K562 (cell line): ENCODE results near the gene UCKL1. TPM values are rescaled to one million over a fixed set of nuclear protein-coding genes. Genes with fewer than 3 reads are reported as not detected.
A peak's percentile ranks its signal among the peaks of the same experiment; 100 is the strongest.

ENCODE experiments used
- ATAC-seq: fragments of 200-7000 bp; cut with Tn5 transposase; 3 replicates; pipeline ENCODE4 v1.9.1; 2020; ENCODE audit warnings: moderate library complexity
- BruUV-seq: library from RNA; stranded (reverse); fragments of 400-500 nt; replicated peaks from 2 replicates; lab custom pipeline; 2021; lab: Mats Ljungman, UMichigan
- CTCF ChIA-PET: fragments of 300-600 bp; formaldehyde crosslinking; extraction: SDS; loops from one replicate; lab custom pipeline; 2021; ENCODE audit warnings: low intra/inter-chr PET ratio; lab: Yijun Ruan, JAX
- POLR2A ChIA-PET: fragments of 300-600, 350-650 bp; sonication (Branson Sonifier 250); formaldehyde crosslinking; extraction: SDS; loops from one replicate; lab custom pipeline; 2021; ENCODE audit warnings: antibody characterized with exemption, inconsistent platforms; lab: Yijun Ruan, JAX
- DNase-seq, 4 experiments: peaks; one replicate each; pipeline versions ENCODE4 v3.0.0 to v3.0.0-alpha.2; 2011 to 2018; ENCODE audit warnings: low spot score in 3 of 4, mixed read lengths in 3 of 4; ENCODE audit errors: extremely low read depth in 1 of 4
- FAIRE-seq: peaks from 2 replicates; lab custom pipeline; 2011; peaks lifted over from hg19 to GRCh38; lab: Jason Lieb, UNC
- H2AFZ ChIP-seq: 2 replicates; pipeline ENCODE4 v1.6.0; 2011; ENCODE audit warnings: low read depth, low read length, control low read depth, inconsistent platforms
- H3K27ac ChIP-seq: fragments of 200-600 bp; 3 replicates; pipeline ENCODE4 v1.8.0; 2011; ENCODE audit warnings: low read depth, mild to moderate bottlenecking, control low read depth, inconsistent platforms, low read length, moderate library complexity, mixed read lengths; ENCODE audit errors: extremely low read depth
- H3K27me3 ChIP-seq, 2 experiments: fragments of 300-600 bp in 1 of 2; 2 replicates in 1 of 2; 3 replicates in 1 of 2; pipeline versions ENCODE4 v1.6.0 to v1.8.0; 2011; ENCODE audit warnings: inconsistent platforms in 2 of 2, low read length in 2 of 2, mild to moderate bottlenecking in 1 of 2, mixed read lengths in 1 of 2, moderate library complexity in 1 of 2; ENCODE audit not compliant: control insufficient read depth in 2 of 2, insufficient read depth in 2 of 2
- H3K36me3 ChIP-seq: fragments of 300-600 bp; 3 replicates; pipeline ENCODE4 v1.8.0; 2011; ENCODE audit warnings: mild to moderate bottlenecking, low read length, inconsistent platforms; ENCODE audit not compliant: control insufficient read depth, insufficient read depth
- H3K4me1 ChIP-seq, 2 experiments: fragments of 200-600 bp in 1 of 2; replicated peaks in 1 of 2; 2 replicates in 1 of 2; 3 replicates in 1 of 2; pipeline versions ENCODE4 v1.5.1 to v1.8.0; 2011; ENCODE audit warnings: inconsistent platforms in 2 of 2, low read length in 2 of 2, mild to moderate bottlenecking in 1 of 2, mixed read lengths in 1 of 2, moderate library complexity in 1 of 2; ENCODE audit not compliant: control insufficient read depth in 2 of 2, insufficient read depth in 2 of 2
- H3K4me2 ChIP-seq: 2 replicates; pipeline ENCODE4 v1.6.1; 2011; ENCODE audit warnings: low read length, control low read depth, inconsistent platforms, mixed read lengths; ENCODE audit not compliant: insufficient read depth
- H3K4me3 ChIP-seq: fragments of 200-600 bp; sonication (generic), shearing (Covaris generic); 2 replicates; pipeline ENCODE4 v1.5.1; 2016; ENCODE audit warnings: control low read depth, inconsistent platforms
- H3K79me2 ChIP-seq: fragments of 200-600 bp; 3 replicates; pipeline ENCODE4 v1.8.0; 2011; ENCODE audit warnings: low read length, inconsistent platforms; ENCODE audit not compliant: control insufficient read depth, insufficient read depth
- H3K9ac ChIP-seq, 2 experiments: 2 replicates each; pipeline versions ENCODE4 v1.6.0 to v1.6.1; 2011; ENCODE audit warnings: low read depth in 2 of 2, low read length in 2 of 2, control low read depth in 1 of 2, inconsistent platforms in 1 of 2, mild to moderate bottlenecking in 1 of 2, mixed read lengths in 1 of 2; ENCODE audit not compliant: insufficient read depth in 1 of 2
- H3K9me1 ChIP-seq: one replicate; pipeline ENCODE4 v1.6.0; 2011; ENCODE audit warnings: inconsistent platforms, mild to moderate bottlenecking, low read length, moderate library complexity; ENCODE audit not compliant: control insufficient read depth, insufficient read depth
- H3K9me3 ChIP-seq: replicated peaks from 2 replicates; pipeline ENCODE4 v1.5.1; 2011; ENCODE audit warnings: low read depth, low read length, inconsistent platforms; ENCODE audit not compliant: control insufficient read depth, insufficient read depth
- H4K20me1 ChIP-seq: replicated peaks from 2 replicates; pipeline ENCODE4 v1.6.1; 2011; ENCODE audit warnings: low read length, inconsistent platforms, mixed read lengths; ENCODE audit not compliant: control insufficient read depth, insufficient read depth
- DNMT1 ChIP-seq: fragments of 450-650 bp; IDR thresholded peaks from 2 replicates; pipeline ENCODE4 v1.6.1; 2016; ENCODE audit warnings: antibody characterized with exemption, mild to moderate bottlenecking
- EWSR1 ChIP-seq: fragments of 450-650 bp; IDR thresholded peaks from 2 replicates; pipeline ENCODE4 v1.6.1; 2018; ENCODE audit warnings: borderline replicate concordance, mild to moderate bottlenecking, low read depth, moderate library complexity; ENCODE audit not compliant: partially characterized antibody
- MBD1 ChIP-seq: fragments of 250-450 bp; sonication (Bioruptor Pico); IDR thresholded peaks from 2 replicates; pipeline ENCODE4 v1.8.0; 2022; ENCODE audit warnings: inconsistent platforms
- NFYB ChIP-seq: IDR thresholded peaks from 2 replicates; pipeline ENCODE4 v1.6.1; 2011; ENCODE audit warnings: mild to moderate bottlenecking, moderate library complexity; ENCODE audit not compliant: insufficient read length; ENCODE audit errors: extremely low read depth
- ZNF740 ChIP-seq, 3 experiments: fragments of 200-800 bp in 1 of 3; sonication (Bioruptor generic) in 1 of 3; sonication (generic) in 1 of 3; formaldehyde crosslinking in 1 of 3; IDR thresholded peaks; 2 replicates each; pipeline versions ENCODE4 v1.6.1 to v1.8.0; 2016 to 2022; ENCODE audit warnings: mild to moderate bottlenecking in 2 of 3, missing compliant biosample characterization in 2 of 3, missing genetic modification characterization in 2 of 3, missing genetic modification reagents in 1 of 3
- WGBS: fragments of 100-300 bp; shearing (Covaris generic); methylation state at CpG from one replicate; pipeline ENCODE4 v1.1.6; 2016; ENCODE audit warnings: low coverage, mixed read lengths; ENCODE audit not compliant: insufficient coverage; ENCODE audit errors: missing lambda C conversion rate; 5-methylcytosine and 5-hydroxymethylcytosine counted together
- in situ Hi-C: fragments of 300-500 bp; cut with MboI; formaldehyde crosslinking; loops from 4 replicates; pipeline ENCODE4 v1.15.0; 2018; ENCODE audit warnings: inconsistent platforms, mixed read lengths
- intact Hi-C: fragments of 100-400 bp; cut with micrococcal nuclease; formaldehyde crosslinking; loops from 2 replicates; pipeline ENCODE4 v1.14.2; 2022
- polyA plus RNA-seq, 8 experiments: library from polyadenylated mRNA; depleted of rRNA in 4 of 8; stranded (reverse) in 5 of 8; unstranded in 3 of 8; fragments of >200 nt; fragmentation: Nextera tagmentation in 2 of 8; fragmentation: Illumina TruSeq in 1 of 8; extraction: Ambion mirVana in 2 of 8; extraction: Trizol in 1 of 8; gene quantifications; 2 replicates each; pipeline versions ENCODE4 v1.2.1 to v1.2.3, GENCODE V29; 2011 to 2014; ENCODE audit warnings: inconsistent platforms in 1 of 8, missing spikeins in 1 of 8
- total RNA-seq, 7 experiments: library from RNA; depleted of rRNA in 6 of 7; stranded (reverse); fragments of >200 nt in 6 of 7; fragmentation: Illumina TruSeq in 2 of 7; extraction: Trizol in 2 of 7; gene quantifications; 2 replicates each; pipeline versions ENCODE4 v1.2.1 to v1.2.3, GENCODE V29; 2011 to 2021; ENCODE audit warnings: low replicate concordance in 1 of 7

The UCKL1 gene
- total and polyA plus RNA-seq, 9 of the 15 experiments (the other 6 are each of a cell fraction or from before 2014, with no cell fraction given) = 3.1 to 52.8 (median 24.2) TPM

- intact Hi-C loops (no loop called here), in situ Hi-C loops (no loop called here)
- H3K9ac ChIP-seq = no peak overlapping the region
- ChIA-PET CTCF (no interaction called here), POLR2A (interaction anchor here (1.0 kb wide), 1 partner anchor 14 kb away, joined by 3 read pairs; no protein-coding TSS in a partner anchor)
- H3K4me3 ChIP-seq = no peak overlapping the region
- H3K79me2 ChIP-seq = peaks cover 7% of the 10 kb centered on the region
- H3K9me3 ChIP-seq = no peaks in the 10 kb centered on the region; the same call in 1 of the 2 replicates
- TF ChIP-seq NFYB (no peak), MBD1 (CRISPR knock-in tag) (no peak), DNMT1 (no peak), ZNF740 (CRISPR knock-in tag; IDR thresholded peaks at IDR 0.05) (no peak), ZNF740 (tag; IDR thresholded peaks at IDR 0.05) (no peak), EWSR1 (no peak)
- peaks cover 4 to 54% of the 10 kb centered on the region in 2 experiments; a peak in 3 of 5 replicates for H3K4me1 ChIP-seq
- no TSS peak for BruUV-seq
- no peak overlapping the region for H3K4me2 ChIP-seq
- no peak overlapping the region for H2AFZ ChIP-seq
- 93% methylated on average over 14 of the region's 14 CpGs for WGBS
- DNase-seq (no peak), ATAC-seq (no peak), FAIRE-seq (peak; percentile 37)
- H3K36me3 ChIP-seq = peaks cover 75% of the 10 kb centered on the region; the same call in 2 of the 3 replicates
- H3K27ac ChIP-seq = no peak overlapping the region
- H3K9me1 ChIP-seq = no peaks in the 10 kb centered on the region
- no peaks in the 10 kb centered on the region for H3K27me3 ChIP-seq
- H4K20me1 ChIP-seq = peaks cover 11% of the 10 kb centered on the region
These were observed 18.6 kb downstream of the UCKL1 start for GRCh38 chr20:63937596-63937995.
